NCI-H1092 treated with DMSO at 0.1 percent for 48 hours (cell line): ENCODE measurements around the gene ALPI.

Experiments
- DNase-seq: peaks from one replicate; lab custom pipeline; 2025; lab: John Stamatoyannopoulos, UW

Gene ALPI

GRCh38 chr2:232501331-232501771 lies 45.4 kb downstream of the ALPI start:
- DNase-seq: no peak

- DNase-seq: no peak
Measured at GRCh38 chr2:232501794-232502390, 45.9 kb downstream of the ALPI start.

- DNase-seq: no peak
Measured at GRCh38 chr2:232502511-232502910, 46.6 kb downstream of the ALPI start.

- DNase-seq: peak; percentile 10
Measured at GRCh38 chr2:232502911-232503808, 47.2 kb downstream of the ALPI start.

- DNase-seq: no peak
Measured at GRCh38 chr2:232503809-232504323, 47.9 kb downstream of the ALPI start.

DNA sequence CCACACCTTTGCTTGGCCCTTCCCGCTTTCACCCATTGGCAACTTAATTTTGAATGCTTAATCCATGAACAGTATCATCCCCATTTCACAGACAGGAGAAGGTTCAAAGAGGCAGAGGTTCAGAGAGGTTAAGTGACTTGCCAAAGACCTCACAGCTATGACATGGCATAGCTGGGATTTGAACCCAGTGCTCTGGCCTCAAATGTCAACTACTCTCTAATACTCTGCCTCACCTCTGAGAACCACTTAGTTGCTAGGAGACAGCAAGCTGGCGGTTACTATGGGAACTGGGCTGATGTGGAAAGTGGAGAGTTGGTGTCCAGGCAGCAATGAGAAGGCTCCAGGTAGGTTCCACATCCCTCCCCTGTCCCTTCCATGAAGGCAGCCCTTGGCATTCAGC lies 48.5 kb downstream of the ALPI start:
- DNase-seq: no peak

DNA sequence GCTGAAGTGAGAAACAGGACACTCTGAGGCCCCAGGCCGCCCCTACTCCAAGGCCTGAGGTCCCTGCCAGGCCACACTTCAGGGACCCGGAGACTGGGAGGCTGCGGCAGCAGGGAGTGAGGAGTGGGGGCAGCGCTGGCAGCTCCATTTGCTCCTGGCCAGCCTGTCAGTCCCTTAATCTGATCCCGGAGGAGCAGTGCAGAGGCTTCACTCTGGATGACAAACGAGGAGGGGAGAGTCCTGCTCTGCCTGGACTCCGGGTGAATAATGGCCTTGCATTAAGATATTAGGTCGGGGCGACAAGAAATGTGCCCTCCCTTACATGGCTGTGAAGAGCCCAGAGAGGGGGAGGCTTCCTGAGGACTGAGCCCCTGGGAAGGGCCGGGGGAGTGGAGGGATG lies 49.9 kb downstream of the ALPI start:
- DNase-seq: no peak

- DNase-seq: no peak
Measured at GRCh38 chr2:232506709-232507108, 50.8 kb downstream of the ALPI start.

GRCh38 chr2:232508251-232508650 lies 52.3 kb downstream of the ALPI start:
- DNase-seq: no peak
